SH-SY5Y (cell line): ENCODE measurements around the gene PLA2G4D.

ENCODE experiments used
- GATA2 ChIP-seq: IDR thresholded peaks from 2 replicates; pipeline ENCODE4 v1.6.1; 2011; ENCODE audit warnings: mild to moderate bottlenecking, low read depth, low read length
- GATA3 ChIP-seq: IDR thresholded peaks from 2 replicates; pipeline ENCODE4 v1.6.1; 2011; ENCODE audit warnings: low read depth, mild to moderate bottlenecking, low read length, moderate library complexity

GRCh38 chr15:42093966-42094365 is 396 bp downstream of the PLA2G4D start:
- TF ChIP-seq GATA3 (no peak), GATA2 (no peak)
